Uterus (tissue), 4 donors: ENCODE measurements around the gene CACNB3. TPM values are rescaled to one million over a fixed set of nuclear protein-coding genes. Genes with fewer than 3 reads are reported as not detected.

Experiments used
- DNase-seq, 2 donors: peaks; one replicate each; pipeline ENCODE4 v3.0.0-alpha.2; 2019 to 2020
- H3K27ac ChIP-seq, 2 donors: fragments of 200-600 bp; sonication (generic); 1 replicate in 1 of 2; 2 replicates in 1 of 2; pipeline ENCODE4 v1.5.1; 2016 to 2018
- H3K27me3 ChIP-seq, 2 donors: fragments of 200-600 bp; sonication (generic); one replicate each; pipeline ENCODE4 v1.5.1; 2018 to 2019; ENCODE audit warnings: control low read depth in 1 of 2
- H3K36me3 ChIP-seq, 2 donors: fragments of 200-600 bp; sonication (generic); one replicate each; pipeline ENCODE4 v1.5.1; 2019; ENCODE audit warnings: control low read depth in 1 of 2
- H3K4me1 ChIP-seq, 2 donors: fragments of 200-600 bp; sonication (generic); one replicate each; pipeline ENCODE4 v1.5.1; 2018 to 2019; ENCODE audit warnings: control low read depth in 1 of 2
- H3K4me3 ChIP-seq, 2 donors: fragments of 200-600 bp; sonication (generic); 1 replicate in 1 of 2; 2 replicates in 1 of 2; pipeline ENCODE4 v1.5.1; 2018 to 2019; ENCODE audit warnings: mild to moderate bottlenecking in 1 of 2
- H3K9me3 ChIP-seq, 2 donors: fragments of 200-600 bp; sonication (generic); one replicate each; pipeline ENCODE4 v1.5.1; 2019; ENCODE audit warnings: control low read depth in 1 of 2
- CTCF ChIP-seq, 4 experiments: fragments of 200-600 bp in 2 of 4; fragments of 450-650 bp in 2 of 4; sonication (generic) in 2 of 4; IDR thresholded peaks; one replicate each; pipeline ENCODE4 v1.5.1; 2016 to 2019; ENCODE audit warnings: antibody characterized with exemption in 4 of 4, mild to moderate bottlenecking in 2 of 4, moderate library complexity in 1 of 4
- POLR2A ChIP-seq, 2 donors: fragments of 450-650 bp; IDR thresholded peaks; one replicate each; pipeline ENCODE4 v1.6.1; 2016; ENCODE audit warnings: antibody characterized with exemption in 2 of 2, mild to moderate bottlenecking in 1 of 2, moderate library complexity in 1 of 2
- intact Hi-C: fragments of 100-400 bp; cut with DNase I; formaldehyde crosslinking; loops from one replicate; pipeline ENCODE4 v1.15.1; 2023; ENCODE audit warnings: low total_unique reads
- total RNA-seq, 4 donors: library from RNA; depleted of rRNA in 3 of 4; stranded (reverse); fragments of >200 nt in 3 of 4; gene quantifications; one replicate each; pipeline versions ENCODE4 v1.1.0 to v1.2.4, GENCODE V29; 2014 to 2023
- donor health status: DM: yes; HTN: yes; CAD: no.

The CACNB3 gene
- total RNA-seq, 4 donors from 2014 or later = 5.9 to 62.2 (median 22.7) TPM

DNA sequence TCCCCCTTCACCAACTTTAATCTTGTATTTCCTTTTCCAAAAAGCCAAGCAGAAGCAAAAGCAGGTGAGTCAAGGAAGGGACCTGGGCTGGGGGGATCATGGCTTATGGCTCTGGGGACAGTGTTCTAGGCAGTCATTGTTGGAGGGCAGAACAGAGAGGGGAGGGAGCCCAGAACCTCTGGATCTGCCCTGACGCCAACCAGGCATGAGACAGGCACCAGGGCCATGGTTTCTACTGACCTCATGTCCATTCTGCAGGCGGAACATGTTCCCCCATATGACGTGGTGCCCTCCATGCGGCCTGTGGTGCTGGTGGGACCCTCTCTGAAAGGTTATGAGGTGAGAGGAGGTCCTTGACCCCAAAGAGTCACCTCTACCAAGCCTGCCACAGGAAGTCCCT, 6.6 kb downstream of the CACNB3 start:
- intact Hi-C loops = no loop called here
- TF ChIP-seq POLR2A (IDR thresholded peaks at IDR 0.05) = no peak
- no peak for TF ChIP-seq CTCF (IDR thresholded peaks at IDR 0.05)

DNA sequence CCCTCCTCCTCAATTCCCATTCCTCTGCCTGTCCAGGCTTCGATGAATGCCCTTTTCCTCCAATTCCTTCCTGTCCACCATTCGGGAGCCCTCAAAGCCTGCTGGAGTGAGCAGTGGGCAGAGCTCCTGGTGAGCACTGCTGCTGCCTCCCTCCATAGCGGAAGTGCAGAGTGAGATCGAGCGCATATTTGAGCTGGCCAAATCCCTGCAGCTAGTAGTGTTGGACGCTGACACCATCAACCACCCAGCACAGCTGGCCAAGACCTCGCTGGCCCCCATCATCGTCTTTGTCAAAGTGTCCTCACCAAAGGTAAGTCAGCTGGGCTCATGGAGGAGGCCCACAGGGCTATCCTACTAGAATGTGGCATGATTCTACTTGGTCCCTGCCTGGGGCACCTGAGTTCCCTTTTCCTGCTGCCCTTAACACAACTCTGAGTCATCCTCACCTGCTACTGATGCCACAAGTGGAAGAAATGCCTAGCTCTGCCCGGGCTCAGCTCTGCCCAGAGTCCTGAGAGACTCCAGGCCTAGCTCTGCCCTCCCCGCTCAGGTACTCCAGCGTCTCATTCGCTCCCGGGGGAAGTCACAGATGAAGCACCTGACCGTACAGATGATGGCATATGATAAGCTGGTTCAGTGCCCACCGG, 8.0 kb downstream of the CACNB3 start:
- DNase-seq = no peak
- Histone ChIP-seq H3K4me3 (no peak overlapping the region), H3K36me3 (no peaks in the 10 kb centered on the region), H3K9me3 (no peaks in the 10 kb centered on the region), H3K27ac (no peak overlapping the region), H3K27me3 (no peaks in the 10 kb centered on the region), H3K4me1 (no peaks in the 10 kb centered on the region)
- no peak for TF ChIP-seq POLR2A (IDR thresholded peaks at IDR 0.05)
- TF ChIP-seq CTCF (IDR thresholded peaks at IDR 0.05) = no peak
- intact Hi-C loops = no loop called here

More for the DNA sequence above, 6.6 kb downstream of the CACNB3 start:
- H3K4me3 ChIP-seq = no peak overlapping the region
- DNase-seq = no peak
- no peaks in the 10 kb centered on the region for H3K9me3 ChIP-seq
- no peaks in the 10 kb centered on the region for H3K27me3 ChIP-seq
- H3K36me3 ChIP-seq = no peaks in the 10 kb centered on the region
- no peak overlapping the region for H3K27ac ChIP-seq
- no peaks in the 10 kb centered on the region for H3K4me1 ChIP-seq

- Histone ChIP-seq H3K27ac (no peak overlapping the region), H3K4me1 (no peaks in the 10 kb centered on the region), H3K4me3 (no peak overlapping the region), H3K36me3 (no peaks in the 10 kb centered on the region), H3K9me3 (no peaks in the 10 kb centered on the region), H3K27me3 (no peaks in the 10 kb centered on the region)
- intact Hi-C loops = no loop called here
- DNase-seq = no peak
- TF ChIP-seq POLR2A (IDR thresholded peaks at IDR 0.05) = no peak
- TF ChIP-seq CTCF (IDR thresholded peaks at IDR 0.05) = no peak
Observed at GRCh38 chr12:48827026-48827425, 8.7 kb downstream of the CACNB3 start.

DNA sequence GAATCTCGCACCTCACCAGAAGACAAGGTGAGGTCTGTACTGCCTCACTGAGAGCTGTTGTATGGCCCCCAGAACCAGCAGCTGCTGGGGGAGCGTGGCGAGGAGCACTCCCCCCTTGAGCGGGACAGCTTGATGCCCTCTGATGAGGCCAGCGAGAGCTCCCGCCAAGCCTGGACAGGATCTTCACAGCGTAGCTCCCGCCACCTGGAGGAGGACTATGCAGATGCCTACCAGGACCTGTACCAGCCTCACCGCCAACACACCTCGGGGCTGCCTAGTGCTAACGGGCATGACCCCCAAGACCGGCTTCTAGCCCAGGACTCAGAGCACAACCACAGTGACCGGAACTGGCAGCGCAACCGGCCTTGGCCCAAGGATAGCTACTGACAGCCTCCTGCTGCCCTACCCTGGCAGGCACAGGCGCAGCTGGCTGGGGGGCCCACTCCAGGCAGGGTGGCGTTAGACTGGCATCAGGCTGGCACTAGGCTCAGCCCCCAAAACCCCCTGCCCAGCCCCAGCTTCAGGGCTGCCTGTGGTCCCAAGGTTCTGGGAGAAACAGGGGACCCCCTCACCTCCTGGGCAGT, 9.3 kb downstream of the CACNB3 start:
- intact Hi-C loops = no loop called here
- Histone ChIP-seq H3K4me1 (no peaks in the 10 kb centered on the region), H3K27ac (no peak overlapping the region), H3K4me3 (no peak overlapping the region), H3K27me3 (no peaks in the 10 kb centered on the region), H3K9me3 (no peaks in the 10 kb centered on the region), H3K36me3 (no peaks in the 10 kb centered on the region)
- DNase-seq = no peak
- TF ChIP-seq POLR2A (IDR thresholded peaks at IDR 0.05) (no peak), CTCF (IDR thresholded peaks at IDR 0.05) (no peak)

DNA sequence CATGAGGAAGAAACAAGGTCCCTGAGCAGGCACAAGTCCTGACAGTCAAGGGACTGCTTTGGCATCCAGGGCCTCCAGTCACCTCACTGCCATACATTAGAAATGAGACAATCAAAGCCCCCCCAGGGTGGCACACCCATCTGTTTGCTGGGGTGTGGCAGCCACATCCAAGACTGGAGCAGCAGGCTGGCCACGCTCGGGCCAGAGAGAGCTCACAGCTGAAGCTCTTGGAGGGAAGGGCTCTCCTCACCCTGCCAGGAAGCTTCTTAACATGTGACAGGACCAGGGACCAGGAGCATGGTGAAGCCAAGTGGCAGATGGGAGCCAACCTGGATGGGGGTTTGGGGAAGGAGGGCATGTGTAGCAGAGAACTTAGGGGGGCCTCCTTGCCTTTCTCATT, 10.0 kb downstream of the CACNB3 start:
- intact Hi-C loops = no loop called here
- Histone ChIP-seq H3K9me3 (no peaks in the 10 kb centered on the region), H3K36me3 (no peaks in the 10 kb centered on the region), H3K27ac (no peak overlapping the region), H3K27me3 (no peaks in the 10 kb centered on the region), H3K4me1 (no peaks in the 10 kb centered on the region), H3K4me3 (no peak overlapping the region)
- TF ChIP-seq POLR2A (IDR thresholded peaks at IDR 0.05) = no peak
- no peak for TF ChIP-seq CTCF (IDR thresholded peaks at IDR 0.05)
- no peak for DNase-seq
